GM12875 (cell line): ENCODE measurements around the gene ZNF574.
A peak's percentile ranks its signal among the peaks of the same experiment; 100 is the strongest.

Source experiments
- H3K4me3 ChIP-seq: one replicate; pipeline ENCODE4 v1.5.1; 2011; ENCODE audit warnings: low read depth, low read length, control low read depth
- CTCF ChIP-seq: IDR thresholded peaks from 2 replicates; pipeline ENCODE4 v1.5.1; 2011; ENCODE audit warnings: low read depth, mild to moderate bottlenecking, control low read depth, inconsistent platforms, low read length, moderate library complexity, borderline replicate concordance; ENCODE audit not compliant: insufficient read depth

Gene ZNF574

GRCh38 chr19:42125536-42125935, 49.6 kb downstream of the ZNF574 start:
- no peak for TF ChIP-seq CTCF
- H3K4me3 ChIP-seq: no peak overlapping the region

- TF ChIP-seq CTCF: no peak
- peak overlapping the region; percentile 5 for H3K4me3 ChIP-seq
Measured at GRCh38 chr19:42126574-42126973, 50.6 kb downstream of the ZNF574 start.

- no peak for TF ChIP-seq CTCF
- peak overlapping the region; percentile 93 for H3K4me3 ChIP-seq
Measured at GRCh38 chr19:42129399-42130253, 53.7 kb downstream of the ZNF574 start.

GRCh38 chr19:42130254-42130573, 54.2 kb downstream of the ZNF574 start:
- TF ChIP-seq CTCF: no peak
- peak overlapping the region; percentile 93 for H3K4me3 ChIP-seq
